NCI-H82 treated with DMSO at 0.1 percent for 48 hours (cell line): Measurements from ENCODE around the gene CAPN15.

Experiments used
- DNase-seq: peaks from one replicate; lab custom pipeline; 2025; ENCODE audit not compliant: unreplicated experiment; lab: John Stamatoyannopoulos, UW

The CAPN15 gene

DNA sequence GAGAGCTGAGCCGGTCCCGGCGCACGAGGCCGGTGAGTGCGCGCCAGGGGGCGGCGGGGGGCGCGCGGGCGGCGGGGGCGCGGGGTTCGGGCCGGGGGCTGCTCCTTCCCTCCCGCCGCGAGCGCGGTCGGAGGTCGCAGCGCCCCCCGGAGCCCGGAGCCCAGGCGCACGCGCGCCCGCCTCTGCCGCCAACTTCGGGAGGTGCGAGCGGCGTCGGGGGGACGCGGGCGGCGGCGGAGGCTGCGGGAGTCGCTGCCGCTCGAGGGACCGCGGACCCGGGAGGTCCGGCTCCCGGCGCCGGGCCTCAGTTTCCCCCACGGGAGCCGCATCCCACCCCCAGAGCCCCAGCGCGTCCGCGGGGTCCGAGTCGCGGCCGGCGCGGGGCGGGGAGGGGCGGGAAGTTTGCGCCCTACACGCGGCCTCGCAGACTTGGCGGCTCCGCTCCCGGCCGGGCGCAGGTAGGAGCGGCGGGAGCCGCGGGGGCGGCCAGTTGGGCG, 32.7 kb downstream of the CAPN15 start, which contains the start of gene PRR35:
PRR35 (plus strand) TSS at position 191 of the 497 bp plus-strand sequence. CDS start 2,901 bp downstream, outside the sequence.
- no peak for DNase-seq

GRCh38 chr16:560701-561412, 33.3 kb downstream of the CAPN15 start:
- DNase-seq, result no peak

- no peak for DNase-seq
Observed at GRCh38 chr16:561413-561794, 33.9 kb downstream of the CAPN15 start.

DNA sequence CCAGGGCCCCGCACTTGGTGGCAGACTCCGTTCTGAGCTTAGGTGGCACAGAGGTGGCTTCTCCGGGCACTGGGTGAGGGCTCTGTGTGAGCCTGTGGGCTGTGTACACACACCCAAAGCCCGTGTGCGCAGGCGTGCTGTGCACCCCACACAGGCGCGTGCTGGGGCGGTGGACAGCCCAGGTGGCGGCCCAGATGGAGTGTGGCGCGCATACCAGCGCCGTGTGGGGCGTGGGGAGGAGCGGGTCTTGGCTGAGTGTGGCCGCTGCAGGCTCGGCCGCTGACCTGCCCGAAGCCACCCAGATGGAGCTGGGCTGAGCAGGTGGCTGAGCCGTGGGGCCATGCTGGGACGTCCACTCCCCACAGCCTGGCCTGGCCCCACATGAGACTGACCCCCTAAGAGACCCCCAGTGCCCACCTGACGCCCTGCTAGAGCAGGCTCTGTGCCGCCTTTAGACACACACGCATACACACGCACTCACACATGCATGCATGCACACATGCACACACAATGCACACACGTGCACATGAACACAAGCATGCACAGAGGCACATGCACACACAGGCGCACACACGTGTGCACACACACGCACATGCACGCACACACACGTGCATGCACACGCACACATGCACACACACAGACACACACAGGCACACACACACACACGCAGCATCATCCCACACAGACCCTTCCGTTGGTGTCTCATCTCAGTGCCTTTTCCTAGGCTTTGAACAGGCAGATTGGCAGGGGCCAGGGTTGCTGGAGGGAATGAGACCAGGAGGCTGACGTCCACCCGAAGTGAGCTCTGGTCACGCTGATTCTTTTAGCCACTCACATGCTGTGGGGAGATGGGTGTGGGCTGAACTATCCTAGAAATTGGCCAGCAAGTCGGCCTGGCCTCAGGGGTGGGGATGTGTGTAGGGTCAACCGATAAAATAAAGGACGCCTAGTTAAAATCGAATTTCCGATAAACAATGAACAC, 34.7 kb downstream of the CAPN15 start:
- no peak for DNase-seq

GRCh38 chr16:563072-563644, 35.6 kb downstream of the CAPN15 start:
- DNase-seq, result no peak

- DNase-seq, result no peak
Observed at GRCh38 chr16:564690-565418, 37.3 kb downstream of the CAPN15 start.

DNA sequence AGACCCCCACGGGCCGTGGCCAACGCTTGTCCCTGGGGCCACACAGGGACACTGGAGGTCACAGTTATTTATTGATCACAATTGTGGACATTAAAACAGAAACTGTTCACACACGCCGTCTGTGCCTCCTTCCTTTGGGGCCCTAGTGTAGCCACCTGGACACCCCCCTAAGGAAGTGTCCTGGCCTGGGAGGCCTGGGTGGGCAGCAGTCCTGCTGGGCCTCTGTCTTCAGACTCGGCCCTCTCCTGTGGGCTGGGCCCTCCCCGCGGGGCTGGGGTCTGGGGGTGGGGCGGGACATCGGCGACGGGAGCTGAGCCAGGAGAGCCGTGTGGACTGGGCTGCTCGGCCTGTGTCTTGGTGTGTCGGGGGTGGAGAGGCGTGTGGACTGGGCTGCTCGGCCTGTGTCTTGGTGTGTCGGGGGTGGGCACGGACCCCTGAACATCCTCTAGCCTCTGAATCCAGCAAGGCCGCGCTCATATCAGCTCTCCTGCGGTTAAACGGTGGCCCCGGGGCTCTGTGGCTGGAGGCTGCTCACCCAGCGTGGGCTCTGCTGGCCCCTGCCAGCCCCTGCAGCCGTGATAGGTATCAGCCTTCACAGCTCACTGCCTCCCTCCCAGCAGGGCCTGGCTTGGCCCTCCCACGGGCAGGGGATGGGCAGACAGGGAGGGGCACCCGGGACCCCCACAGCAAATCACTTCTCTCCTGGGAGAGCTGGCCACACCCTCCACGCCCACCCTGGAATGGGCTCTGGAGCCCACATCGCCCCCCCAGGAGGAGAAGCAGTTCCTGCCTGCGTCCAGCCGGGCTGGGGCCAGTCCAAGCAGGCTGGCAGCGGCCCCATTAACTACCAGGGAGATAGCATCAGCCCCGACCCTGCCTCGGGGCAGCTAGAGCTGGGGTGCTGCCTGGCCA, 38.2 kb downstream of the CAPN15 start:
- DNase-seq, result no peak

GRCh38 chr16:566475-567372, 39.2 kb downstream of the CAPN15 start, which contains the start of gene NHLRC4:
NHLRC4 (plus strand) TSS chr16:567005; CDS start chr16:568048, 1,043 bp downstream.
- peak; percentile 20 for DNase-seq

- no peak for DNase-seq
Observed at GRCh38 chr16:567373-568256, 40.1 kb downstream of the CAPN15 start.

DNA sequence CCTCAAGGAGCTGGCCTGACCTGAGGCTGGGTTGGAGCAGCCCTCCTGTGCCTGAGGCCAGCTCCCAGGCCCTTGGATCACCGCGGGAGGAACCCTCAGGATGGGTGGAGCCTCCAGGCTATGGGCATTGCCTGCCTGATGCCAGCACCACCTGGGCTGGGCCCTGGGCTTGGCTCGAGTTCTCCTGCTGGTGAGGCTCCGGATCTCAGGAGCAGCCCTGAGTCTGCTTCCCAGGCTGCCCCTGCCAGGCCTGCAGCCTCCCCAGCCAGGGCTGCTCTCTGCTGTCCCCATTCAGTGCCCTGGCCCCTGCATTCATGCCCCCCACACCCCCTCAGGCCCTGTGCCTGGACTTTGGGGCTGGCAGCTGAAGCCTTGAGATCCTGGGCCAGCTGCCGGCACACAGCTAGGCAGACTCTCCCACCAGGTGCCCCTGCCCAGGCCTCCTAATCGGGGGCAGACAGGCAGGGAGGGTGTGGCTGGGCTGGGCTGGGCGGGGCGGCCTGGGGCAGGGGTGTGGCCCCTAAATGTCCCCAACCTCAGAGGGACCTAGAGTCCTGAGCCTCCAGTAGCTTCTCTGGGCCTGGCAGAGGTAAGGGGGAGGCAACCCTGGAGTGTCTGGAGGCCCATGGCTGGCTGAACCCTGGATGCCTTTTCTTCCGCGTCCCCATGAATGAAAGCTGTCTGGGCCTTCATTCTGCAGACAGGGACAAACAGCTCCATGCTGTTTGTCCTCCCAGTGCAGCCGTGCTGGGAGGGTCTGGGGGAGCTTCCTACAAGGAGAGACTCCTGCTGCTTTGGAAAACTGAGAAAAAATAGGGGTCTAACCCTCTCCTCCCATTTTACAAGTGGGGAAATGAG, 41.1 kb downstream of the CAPN15 start:
- no peak for DNase-seq

DNA sequence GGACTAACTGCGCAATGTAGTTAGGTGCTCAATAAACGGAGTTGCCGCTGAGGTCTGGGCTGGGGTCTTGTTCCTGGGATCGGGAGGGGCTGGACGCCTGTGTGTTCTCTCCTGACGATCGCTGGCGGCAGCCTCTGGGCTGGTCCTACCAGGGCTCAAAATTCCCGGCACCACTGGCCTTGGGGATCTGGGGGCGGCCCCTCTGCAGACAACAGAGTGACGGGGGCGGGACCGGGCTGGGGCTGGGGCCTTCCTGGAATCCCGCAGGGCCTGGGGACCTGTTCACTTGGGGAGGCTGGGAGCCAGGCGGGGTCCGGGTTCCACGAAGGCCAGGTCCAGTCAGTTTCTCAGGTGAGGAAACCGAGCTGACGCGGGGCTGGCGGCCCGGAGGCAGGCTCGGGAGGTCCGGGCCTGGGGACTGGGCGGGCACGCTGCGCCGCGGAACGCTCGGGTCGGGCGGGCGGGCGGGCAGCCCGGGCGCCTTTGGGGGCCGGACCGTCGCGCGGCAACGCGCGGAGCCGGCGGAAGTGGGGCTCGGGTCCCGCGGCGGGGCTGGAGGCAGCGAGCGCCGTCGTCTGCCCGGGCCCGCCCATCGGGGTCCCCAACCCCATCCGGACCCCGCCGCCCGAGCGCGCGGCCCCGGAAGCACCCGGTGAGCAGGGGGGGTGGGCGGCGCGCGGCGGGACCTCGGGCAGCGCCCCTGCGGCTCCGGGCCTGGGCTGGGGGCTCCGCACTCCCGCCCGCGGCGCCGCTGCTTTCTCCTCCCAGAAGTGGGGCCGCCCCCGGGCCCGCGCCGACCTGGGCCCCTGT, 42.1 kb downstream of the CAPN15 start, which contains the start of gene PIGQ:
PIGQ (plus strand) TSS at position 524 of the 810 bp plus-strand sequence. CDS start 4,107 bp downstream, outside the sequence.
- DNase-seq, result no peak

GRCh38 chr16:572865-573650, 45.5 kb downstream of the CAPN15 start:
- DNase-seq, result no peak

DNA sequence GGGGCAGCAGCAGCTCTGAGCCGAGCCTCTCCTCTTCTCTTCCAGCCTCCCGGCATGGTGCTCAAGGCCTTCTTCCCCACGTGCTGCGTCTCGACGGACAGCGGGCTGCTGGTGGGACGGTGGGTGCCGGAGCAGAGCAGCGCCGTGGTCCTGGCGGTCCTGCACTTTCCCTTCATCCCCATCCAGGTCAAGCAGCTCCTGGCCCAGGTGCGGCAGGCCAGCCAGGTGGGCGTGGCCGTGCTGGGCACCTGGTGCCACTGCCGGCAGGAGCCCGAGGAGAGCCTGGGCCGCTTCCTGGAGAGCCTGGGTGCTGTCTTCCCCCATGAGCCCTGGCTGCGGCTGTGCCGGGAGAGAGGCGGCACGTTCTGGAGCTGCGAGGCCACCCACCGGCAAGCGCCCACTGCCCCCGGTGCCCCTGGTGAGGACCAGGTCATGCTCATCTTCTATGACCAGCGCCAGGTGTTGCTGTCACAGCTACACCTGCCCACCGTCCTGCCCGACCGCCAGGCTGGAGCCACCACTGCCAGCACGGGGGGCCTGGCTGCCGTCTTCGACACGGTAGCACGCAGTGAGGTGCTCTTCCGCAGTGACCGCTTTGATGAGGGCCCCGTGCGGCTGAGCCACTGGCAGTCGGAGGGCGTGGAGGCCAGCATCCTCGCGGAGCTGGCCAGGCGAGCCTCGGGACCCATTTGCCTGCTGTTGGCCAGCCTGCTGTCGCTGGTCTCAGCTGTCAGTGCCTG, 46.7 kb downstream of the CAPN15 start:
- DNase-seq, result no peak
